WI38 (cell line): ENCODE data around the gene LIMCH1.

ENCODE experiments used
- H3K4me3 ChIP-seq: 2 replicates; pipeline ENCODE4 v1.5.1; 2011; ENCODE audit warnings: low read depth, mild to moderate bottlenecking, control low read depth, low read length
- TF ChIP-seq, protein P1 (sequence below): IDR thresholded peaks from 2 replicates; pipeline ENCODE4 v1.5.1; 2012; ENCODE audit warnings: low read depth, mild to moderate bottlenecking, control low read depth, low read length

LIMCH1 gene

DNA sequence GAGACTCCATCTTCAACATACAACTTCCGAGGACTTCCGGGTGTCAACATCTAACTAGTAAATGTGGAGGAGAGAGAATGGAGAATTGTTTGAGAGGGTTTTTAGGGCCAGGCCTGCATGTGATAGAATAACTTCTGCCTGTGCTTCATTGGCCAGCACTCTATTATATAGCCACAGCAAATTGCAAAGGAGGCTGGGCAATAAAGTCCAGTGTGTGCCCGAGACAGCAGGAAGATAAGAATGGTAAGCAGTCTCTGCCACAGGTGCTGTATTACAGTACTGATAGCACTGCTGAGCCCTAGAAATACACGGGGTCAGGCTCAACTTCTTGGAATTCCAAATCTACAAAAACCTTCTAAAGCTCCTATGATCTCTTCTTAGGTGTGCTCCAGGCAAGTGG lies 20.8 kb upstream of the LIMCH1 start:
- H3K4me3 ChIP-seq: no peak overlapping the region
- TF ChIP-seq, protein P1, sequence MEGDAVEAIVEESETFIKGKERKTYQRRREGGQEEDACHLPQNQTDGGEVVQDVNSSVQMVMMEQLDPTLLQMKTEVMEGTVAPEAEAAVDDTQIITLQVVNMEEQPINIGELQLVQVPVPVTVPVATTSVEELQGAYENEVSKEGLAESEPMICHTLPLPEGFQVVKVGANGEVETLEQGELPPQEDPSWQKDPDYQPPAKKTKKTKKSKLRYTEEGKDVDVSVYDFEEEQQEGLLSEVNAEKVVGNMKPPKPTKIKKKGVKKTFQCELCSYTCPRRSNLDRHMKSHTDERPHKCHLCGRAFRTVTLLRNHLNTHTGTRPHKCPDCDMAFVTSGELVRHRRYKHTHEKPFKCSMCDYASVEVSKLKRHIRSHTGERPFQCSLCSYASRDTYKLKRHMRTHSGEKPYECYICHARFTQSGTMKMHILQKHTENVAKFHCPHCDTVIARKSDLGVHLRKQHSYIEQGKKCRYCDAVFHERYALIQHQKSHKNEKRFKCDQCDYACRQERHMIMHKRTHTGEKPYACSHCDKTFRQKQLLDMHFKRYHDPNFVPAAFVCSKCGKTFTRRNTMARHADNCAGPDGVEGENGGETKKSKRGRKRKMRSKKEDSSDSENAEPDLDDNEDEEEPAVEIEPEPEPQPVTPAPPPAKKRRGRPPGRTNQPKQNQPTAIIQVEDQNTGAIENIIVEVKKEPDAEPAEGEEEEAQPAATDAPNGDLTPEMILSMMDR: no peak

DNA sequence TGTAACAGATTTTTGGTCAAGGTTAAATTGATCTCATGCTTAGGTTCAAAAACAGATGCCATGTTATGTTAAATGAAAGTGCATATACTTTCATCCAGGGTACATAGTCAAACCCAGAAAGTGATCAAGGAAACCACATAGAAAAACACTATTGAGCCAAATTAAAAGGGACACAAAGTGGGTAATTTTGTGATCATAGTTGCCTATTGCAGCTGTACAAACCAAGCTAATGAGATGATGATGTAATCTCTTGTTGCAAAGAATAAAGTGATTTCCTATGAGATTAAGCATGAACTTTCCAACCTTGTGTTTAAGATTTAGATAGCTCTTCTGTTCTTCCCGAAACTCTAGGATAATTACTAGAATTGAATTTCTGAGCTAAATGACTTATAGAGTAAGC lies 20.2 kb upstream of the LIMCH1 start:
- TF ChIP-seq, protein P1: no peak
- H3K4me3 ChIP-seq: no peak overlapping the region

DNA sequence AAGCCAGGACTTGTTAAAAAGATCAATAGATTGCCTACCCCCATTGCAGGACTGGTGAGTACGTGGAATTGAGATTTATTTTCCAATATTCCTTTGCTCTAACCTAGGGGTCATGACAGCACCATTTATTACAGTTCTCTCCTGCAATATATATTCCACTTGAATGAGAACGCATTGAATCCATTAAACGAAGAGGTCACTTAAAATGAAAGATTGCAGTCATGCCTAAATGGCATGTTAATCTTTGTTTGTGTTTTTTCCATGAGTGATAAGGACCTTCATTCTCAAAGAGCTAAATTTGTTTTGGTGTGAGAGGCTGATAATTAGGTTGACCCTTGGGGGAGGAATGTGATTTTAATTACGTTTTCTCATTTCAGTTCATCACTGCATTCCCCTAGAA lies 13.5 kb upstream of the LIMCH1 start:
- TF ChIP-seq, protein P1: no peak
- no peak overlapping the region for H3K4me3 ChIP-seq

DNA sequence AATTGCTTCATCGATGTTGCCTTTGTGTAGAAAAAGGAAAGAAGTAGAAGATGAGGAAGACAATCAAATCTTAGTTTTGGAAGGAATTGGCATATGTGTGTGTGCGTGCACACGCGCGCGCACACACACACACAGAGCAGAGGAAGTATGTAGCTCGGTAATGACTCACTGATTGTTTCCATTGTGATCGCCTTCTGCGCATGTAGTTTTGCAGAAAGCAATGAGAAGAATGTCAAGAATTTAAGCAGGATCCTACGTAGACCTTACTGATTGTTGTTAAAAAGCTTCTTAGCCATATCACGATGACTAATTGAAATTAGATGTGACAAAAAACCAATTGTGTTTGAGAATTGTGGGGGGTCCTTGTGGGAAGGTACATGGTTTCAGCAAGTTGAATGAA lies 12.8 kb upstream of the LIMCH1 start:
- no peak overlapping the region for H3K4me3 ChIP-seq
- TF ChIP-seq, protein P1: no peak

DNA sequence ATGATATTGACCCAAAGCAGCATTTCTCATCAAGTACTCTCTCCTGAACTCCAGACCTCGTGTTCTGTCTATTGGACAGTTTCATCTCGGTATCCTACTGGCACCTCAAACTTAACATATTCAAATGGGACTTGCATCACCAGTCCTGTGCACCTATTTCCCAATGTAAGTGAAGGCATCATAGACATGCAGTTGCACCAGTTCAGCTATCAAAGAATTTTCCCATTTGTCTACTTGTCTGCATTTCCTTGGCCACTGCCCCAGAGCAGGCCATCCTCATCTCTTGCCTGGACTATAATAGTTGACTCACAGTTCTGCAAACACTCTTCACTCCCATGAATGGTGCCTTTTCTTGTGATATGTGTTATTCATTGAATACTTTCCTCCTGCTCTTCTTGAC lies 11.3 kb upstream of the LIMCH1 start:
- TF ChIP-seq, protein P1: no peak
- H3K4me3 ChIP-seq: no peak overlapping the region

DNA sequence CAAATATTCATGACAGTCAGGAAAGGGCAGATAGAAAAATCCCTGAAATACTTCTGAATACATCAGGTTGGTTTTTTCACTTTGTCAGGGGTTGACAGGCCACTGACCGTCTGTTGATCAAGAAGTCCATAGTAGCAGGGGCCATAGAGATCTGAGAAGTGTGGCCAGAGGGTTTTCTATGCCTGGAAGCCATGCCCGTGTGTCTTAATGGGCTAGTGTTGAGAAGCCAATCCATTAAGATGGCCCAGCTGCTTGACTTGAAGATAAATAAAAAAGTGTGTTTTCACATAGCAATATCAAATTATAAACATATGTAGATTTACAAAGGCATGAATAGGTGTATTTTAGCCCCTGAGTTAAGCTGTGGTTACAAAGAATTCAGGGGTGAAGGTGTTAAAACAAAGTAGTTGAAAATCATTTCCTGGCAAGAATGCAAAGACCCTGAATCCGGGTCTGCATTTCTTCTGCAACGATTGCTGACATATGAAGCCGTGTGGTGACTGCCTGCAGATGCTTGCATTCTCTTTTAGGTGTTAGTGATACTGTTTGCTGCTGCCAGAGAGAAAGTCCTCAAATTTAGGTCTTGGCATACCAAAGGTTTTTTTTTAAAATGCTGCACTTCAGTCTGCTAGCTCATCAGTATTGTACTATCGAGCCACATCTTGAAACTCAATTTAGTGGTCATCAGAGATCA lies 9.3 kb upstream of the LIMCH1 start:
- TF ChIP-seq, protein P1: no peak

DNA sequence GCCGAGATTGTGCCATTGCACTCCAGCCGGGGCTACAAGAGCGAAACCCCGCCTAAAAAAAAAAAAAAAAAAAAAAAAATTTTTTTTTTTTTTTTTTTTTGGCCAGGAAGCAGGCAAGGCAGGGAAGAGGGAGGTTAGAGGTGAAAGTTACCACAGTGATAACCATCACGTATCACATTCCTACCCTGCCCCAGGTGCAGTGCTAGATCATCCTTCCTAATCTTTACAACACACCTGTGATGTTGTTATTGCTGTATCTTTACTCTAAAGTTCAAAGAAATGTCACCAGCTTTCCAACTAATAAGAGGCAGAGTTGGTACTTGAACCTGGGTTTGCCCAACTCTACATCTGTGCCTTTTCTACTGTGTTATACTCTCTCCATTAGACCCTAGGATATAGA lies 7.2 kb upstream of the LIMCH1 start:
- H3K4me3 ChIP-seq: no peak overlapping the region
- TF ChIP-seq, protein P1: no peak

More for the DNA sequence above, 9.3 kb upstream of the LIMCH1 start:
- no peak overlapping the region for H3K4me3 ChIP-seq
